Activated CD8-positive, alpha-beta T cell treated with anti-CD3 and anti-CD28 coated beads, Interleukin-2, amount 10 ng/mL, durations not matched to agents 7 days and 5 days (primary cell): Measurements from ENCODE around the gene MIER3. TPM values are rescaled to one million over a fixed set of nuclear protein-coding genes. Genes with fewer than 3 reads are reported as not detected.

Source experiments
- ATAC-seq: fragments of 150-1000 bp; cut with Tn5 transposase; one replicate; pipeline ENCODE4 v1.10.0; 2021; ENCODE audit warnings: moderate library complexity
- CTCF ChIA-PET: fragments of 350-600 bp; sonication (Branson Sonifier 250); formaldehyde crosslinking; loops from one replicate; lab custom pipeline; 2021; ENCODE audit warnings: antibody characterized with exemption; lab: Charles Lee
- POLR2A ChIA-PET: fragments of 350-600 bp; sonication (Branson Sonifier 250); formaldehyde crosslinking; loops from one replicate; lab custom pipeline; 2021; ENCODE audit warnings: antibody characterized with exemption; lab: Charles Lee
- DNase-seq: peaks from one replicate; pipeline ENCODE4 v3.0.0-alpha.2; 2020
- H3K27ac Mint-ChIP-seq: one replicate; pipeline ENCODE4 v1.8.0; 2021; ENCODE audit warnings: mild to moderate bottlenecking, mixed read lengths
- H3K27me3 Mint-ChIP-seq: one replicate; pipeline ENCODE4 v1.8.0; 2021; ENCODE audit warnings: low read depth, mixed read lengths
- H3K36me3 Mint-ChIP-seq: one replicate; pipeline ENCODE4 v1.8.0; 2021; ENCODE audit warnings: low read depth, mixed read lengths
- H3K4me1 Mint-ChIP-seq: one replicate; pipeline ENCODE4 v1.8.0; 2021; ENCODE audit warnings: low read depth, mixed read lengths
- H3K4me3 Mint-ChIP-seq: one replicate; pipeline ENCODE4 v1.8.0; 2021; ENCODE audit warnings: mild to moderate bottlenecking, mixed read lengths
- H3K9me3 Mint-ChIP-seq: one replicate; pipeline ENCODE4 v1.8.0; 2022; ENCODE audit warnings: mixed read lengths; ENCODE audit not compliant: insufficient read depth
- total RNA-seq, 2 experiments: library from RNA; stranded (reverse); gene quantifications; one replicate each; pipeline ENCODE4 v1.2.3, GENCODE V29; 2021

Gene MIER3
- total RNA-seq, 2 experiments from 2014 or later: 22.5 to 24.1 TPM

DNA sequence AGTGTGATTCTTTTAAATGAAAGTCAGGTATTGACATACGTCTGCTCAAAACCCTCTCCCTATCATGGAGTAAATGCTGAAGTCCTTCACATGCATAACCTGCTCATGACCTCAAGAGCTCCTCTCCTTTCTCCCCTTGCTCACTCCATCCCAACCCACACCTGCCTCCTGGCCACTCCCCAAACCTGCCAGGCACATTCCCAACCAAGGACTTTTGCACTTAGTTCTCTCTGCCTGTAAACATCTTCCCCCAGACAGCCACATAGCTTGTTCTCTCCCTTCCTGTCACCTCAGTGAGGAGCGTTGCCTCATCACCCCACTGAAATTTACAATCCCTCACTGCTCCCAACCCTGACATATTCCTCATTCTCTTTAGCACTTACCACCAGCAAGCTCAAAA is 33.9 kb downstream of the MIER3 start:
- Mint-ChIP-seq H3K4me3 (no peak overlapping the region), H3K4me1 (peaks cover 7% of the 10 kb centered on the region), H3K27ac (peak overlapping the region; percentile 5), H3K36me3 (peaks cover 18% of the 10 kb centered on the region), H3K27me3 (no peaks in the 10 kb centered on the region), H3K9me3 (no peaks in the 10 kb centered on the region)
- ATAC-seq: no peak
- DNase-seq: no peak
- CTCF ChIA-PET: interaction anchor here (1.4 to 2.9 kb wide), 3 partner anchors 9 to 220 kb away, joined by 5 to 14 read pairs (median 10); partner anchors contain the start of gene SETD9
- POLR2A ChIA-PET: no interaction called here

DNA sequence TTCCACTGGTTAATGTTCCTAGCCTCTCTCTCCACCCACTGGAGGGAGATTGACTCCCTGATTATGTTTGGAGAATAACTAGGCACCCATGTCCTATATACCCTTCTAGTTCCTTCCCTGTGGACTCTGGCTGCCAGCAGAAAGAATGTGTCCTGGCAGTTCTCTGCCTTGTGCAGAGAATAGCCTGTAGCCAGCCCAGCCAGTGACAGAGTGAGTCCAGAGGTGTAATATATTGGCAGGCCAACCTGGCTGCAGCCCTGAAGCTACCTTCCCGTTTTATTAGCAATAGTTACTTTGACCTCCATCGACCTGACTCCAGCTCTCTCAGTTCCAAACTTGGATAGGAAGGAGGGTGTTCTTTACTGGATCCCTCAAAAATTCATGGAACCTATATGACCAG is 34.4 kb downstream of the MIER3 start:
- Mint-ChIP-seq H3K36me3 (peaks cover 13% of the 10 kb centered on the region), H3K27ac (no peak overlapping the region), H3K27me3 (no peaks in the 10 kb centered on the region), H3K9me3 (no peaks in the 10 kb centered on the region), H3K4me1 (peaks cover 7% of the 10 kb centered on the region), H3K4me3 (no peak overlapping the region)
- CTCF ChIA-PET: interaction anchor here (1.2 to 2.9 kb wide), 5 partner anchors 8 to 220 kb away, joined by 3 to 14 read pairs (median 6); partner anchors contain the start of gene SETD9
- ATAC-seq: no peak
- POLR2A ChIA-PET: interaction anchor here (1.0 kb wide), 1 partner anchor 14 kb away, joined by 3 read pairs; no protein-coding TSS in a partner anchor
- DNase-seq: no peak

DNA sequence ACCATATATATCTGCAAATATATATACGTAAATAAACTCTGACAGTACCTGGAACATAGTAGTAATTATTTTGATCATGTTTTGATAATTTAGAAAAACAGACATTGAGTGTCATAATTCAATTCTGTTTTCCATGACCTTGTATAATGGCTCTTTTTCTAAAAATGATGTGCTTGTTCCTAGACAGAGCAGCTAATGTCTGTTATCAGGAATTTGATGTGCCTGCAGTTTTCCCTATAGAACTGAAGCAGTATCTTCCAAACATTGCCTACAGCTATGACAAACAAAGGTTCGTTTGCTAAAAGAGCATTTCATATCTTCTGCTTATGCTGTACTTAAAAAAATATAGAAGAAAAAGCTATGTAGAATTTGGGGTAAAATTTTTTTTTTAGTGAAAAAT is 37.2 kb downstream of the MIER3 start:
- no peak for ATAC-seq

DNA sequence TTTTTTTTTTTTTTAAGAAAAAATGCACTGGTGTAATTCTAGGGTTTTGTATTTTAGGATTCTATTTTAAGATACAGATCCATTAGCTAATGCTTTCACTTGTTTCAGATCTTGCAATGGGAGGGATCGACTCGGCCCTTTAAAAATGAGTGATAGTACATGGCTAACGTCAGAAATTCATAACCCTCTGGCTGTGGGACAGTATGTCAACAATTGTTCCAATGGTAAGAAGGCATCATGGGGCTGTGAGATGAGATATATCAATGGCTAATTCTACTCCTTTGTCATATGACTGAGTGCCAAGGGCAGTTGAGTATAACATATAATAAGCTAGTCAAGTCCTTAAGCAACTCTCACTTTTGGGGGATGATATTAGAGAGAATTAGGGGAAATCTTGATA is 38.2 kb downstream of the MIER3 start:
- ChIA-PET CTCF (interaction anchor here (1.2 to 2.0 kb wide), 3 partner anchors 13 to 225 kb away, joined by 3 to 6 read pairs (median 4); no protein-coding TSS in a partner anchor), POLR2A (interaction anchor here (0.7 kb wide), 1 partner anchor 44 kb away, joined by 3 read pairs; no protein-coding TSS in a partner anchor)
- DNase-seq: no peak
- H3K27ac Mint-ChIP-seq: no peak overlapping the region
- H3K9me3 Mint-ChIP-seq: no peaks in the 10 kb centered on the region
- H3K4me3 Mint-ChIP-seq: no peak overlapping the region
- peaks cover 5% of the 10 kb centered on the region for H3K36me3 Mint-ChIP-seq
- H3K27me3 Mint-ChIP-seq: no peaks in the 10 kb centered on the region
- H3K4me1 Mint-ChIP-seq: peaks cover 25% of the 10 kb centered on the region
- no peak for ATAC-seq

More for the DNA sequence above, 37.2 kb downstream of the MIER3 start:
- ChIA-PET CTCF (interaction anchor here (0.7 to 2.0 kb wide), 4 partner anchors 8 to 224 kb away, joined by 3 to 6 read pairs (median 4); no protein-coding TSS in a partner anchor), POLR2A (no interaction called here)
- no peak for DNase-seq
- no peak overlapping the region for H3K27ac Mint-ChIP-seq
- H3K36me3 Mint-ChIP-seq: peaks cover 2% of the 10 kb centered on the region
- H3K4me1 Mint-ChIP-seq: peaks cover 20% of the 10 kb centered on the region
- no peaks in the 10 kb centered on the region for H3K27me3 Mint-ChIP-seq
- no peak overlapping the region for H3K4me3 Mint-ChIP-seq
- no peaks in the 10 kb centered on the region for H3K9me3 Mint-ChIP-seq

DNA sequence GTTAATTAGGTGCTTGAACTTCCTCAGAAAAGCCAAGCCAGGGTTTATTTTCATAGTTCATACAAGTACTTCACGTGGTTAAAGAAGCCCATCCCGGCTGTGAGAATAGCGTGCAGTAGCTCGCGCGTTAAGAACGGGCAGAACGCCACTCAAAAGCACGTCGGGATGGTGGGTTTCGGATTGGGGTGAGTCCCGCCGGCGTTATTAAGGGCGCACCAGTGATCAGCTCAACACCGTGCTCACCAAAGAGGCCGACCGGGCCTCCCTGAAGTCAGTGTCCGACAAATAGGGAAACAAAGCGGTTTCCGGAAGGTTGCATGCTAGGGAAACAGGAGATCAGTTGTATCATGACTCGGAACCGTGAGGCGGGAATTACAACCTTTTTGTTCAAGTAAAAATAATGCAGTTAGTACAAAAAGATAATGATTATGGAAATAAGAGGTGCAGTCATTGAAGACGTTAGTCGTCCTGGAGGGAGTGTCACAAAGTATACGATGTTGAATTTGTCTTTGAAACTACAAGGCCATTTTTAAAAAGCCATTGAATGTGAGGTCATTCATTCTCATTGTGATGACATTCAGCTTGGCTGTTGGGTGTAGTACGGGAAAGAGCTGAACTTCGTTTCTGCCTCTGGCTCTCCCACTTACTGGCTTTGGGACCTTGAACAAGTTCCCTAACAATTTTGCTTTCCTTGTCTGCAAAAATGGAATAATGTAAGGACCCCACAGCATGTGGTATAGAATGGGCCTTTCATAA is 41.5 kb downstream of the MIER3 start:
- ATAC-seq (peak; percentile 27), DNase-seq (no peak)
- Mint-ChIP-seq H3K4me1 (peaks cover 24% of the 10 kb centered on the region), H3K9me3 (no peaks in the 10 kb centered on the region), H3K27ac (peak overlapping the region; percentile 84), H3K36me3 (peaks cover 5% of the 10 kb centered on the region), H3K27me3 (peaks cover 10% of the 10 kb centered on the region), H3K4me3 (peak overlapping the region; percentile 81)
- CTCF ChIA-PET: interaction anchor here (0.7 to 2.5 kb wide), 8 partner anchors 8 to 388 kb away, joined by 3 to 15 read pairs (median 6); no protein-coding TSS in a partner anchor
- POLR2A ChIA-PET: interaction anchor here (0.6 to 1.9 kb wide), 7 partner anchors 12 to 263 kb away, joined by 3 to 12 read pairs (median 3); partner anchors contain the start of gene GPBP1

DNA sequence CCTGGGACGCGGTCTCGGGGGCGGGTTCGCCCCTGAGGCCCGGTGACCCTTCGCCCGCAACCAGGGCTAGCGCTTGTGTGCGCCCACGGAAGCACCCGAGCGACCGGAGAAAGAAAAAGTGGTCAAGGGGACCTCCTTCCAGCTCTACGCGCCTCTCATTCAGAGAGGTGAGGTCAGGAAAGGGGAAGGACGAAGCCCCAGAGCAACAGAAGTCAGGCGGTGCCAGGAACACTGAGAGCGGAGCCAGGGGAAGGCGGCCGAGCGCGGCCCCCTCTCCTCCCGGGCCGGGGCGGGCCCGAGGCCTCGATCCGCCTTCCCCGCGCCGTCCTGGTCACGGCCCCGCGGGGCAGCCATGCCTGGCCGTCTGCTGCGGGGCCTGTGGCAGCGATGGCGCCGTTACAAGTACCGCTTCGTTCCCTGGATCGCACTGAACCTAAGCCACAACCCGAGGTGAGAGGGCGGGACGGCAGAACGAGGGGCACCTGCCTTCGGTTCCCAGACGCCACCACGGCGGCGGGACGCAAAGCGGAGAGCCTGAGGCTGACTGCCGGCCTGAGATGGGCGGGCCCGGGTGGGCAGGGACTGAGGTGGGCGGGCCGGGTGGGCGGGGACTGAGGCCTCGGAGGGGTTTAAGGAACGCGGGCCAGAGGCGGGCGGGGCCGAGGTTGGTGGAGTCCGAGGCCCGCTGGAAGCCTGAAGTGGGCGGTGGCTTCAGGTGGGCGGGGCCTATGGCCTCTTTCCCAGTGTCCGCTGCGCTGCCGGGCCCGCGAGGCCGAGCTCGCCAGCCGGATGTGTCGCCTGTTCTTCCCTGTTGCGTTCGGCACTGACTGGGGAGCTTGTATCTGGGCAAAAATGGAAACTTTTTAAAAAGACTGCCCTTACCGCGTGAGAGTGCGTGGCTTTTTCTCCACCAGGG is 42.4 kb downstream of the MIER3 start, which contains the start of gene SETD9:
SETD9 (plus strand) TSS at position 303 of the 916 bp plus-strand sequence; CDS start at position 353, 50 bp downstream.
- H3K4me3 Mint-ChIP-seq: peak within 1 kb of the TSS; percentile 81
- ATAC-seq (peak; percentile 89), DNase-seq (peak; percentile 95)
- H3K9me3 Mint-ChIP-seq: no peaks in the 10 kb centered on the region
- peaks cover 24% of the 10 kb centered on the region for H3K4me1 Mint-ChIP-seq
- H3K36me3 Mint-ChIP-seq: peaks cover 5% of the 10 kb centered on the region
- H3K27ac Mint-ChIP-seq: peak within 1 kb of the TSS; percentile 86
- peaks cover 15% of the 10 kb centered on the region for H3K27me3 Mint-ChIP-seq
- POLR2A ChIA-PET: interaction anchor here (0.6 to 1.9 kb wide), 7 partner anchors 18 to 279 kb away, joined by 3 to 12 read pairs (median 3); partner anchors contain the start of gene GPBP1
- CTCF ChIA-PET: interaction anchor here (1.0 to 2.5 kb wide), 7 partner anchors 9 to 229 kb away, joined by 3 to 15 read pairs (median 5); no protein-coding TSS in a partner anchor

DNA sequence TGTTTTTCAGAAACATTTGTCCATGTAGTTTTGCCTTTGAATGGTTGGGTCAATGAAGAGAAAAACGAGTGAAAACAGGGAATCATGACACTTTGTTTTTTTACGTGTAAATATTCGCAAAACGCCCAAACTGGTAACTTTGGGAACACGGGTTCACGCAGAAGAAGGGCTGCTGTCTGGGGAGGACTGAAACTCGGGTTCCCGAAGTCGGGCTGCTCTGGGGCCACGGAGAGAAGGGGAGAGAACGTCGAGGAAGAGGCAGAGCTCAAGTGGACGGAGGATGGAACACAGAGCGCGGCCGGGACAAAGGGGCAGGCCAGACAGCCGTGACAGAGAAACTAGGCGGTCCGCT is 43.0 kb downstream of the MIER3 start:
- peaks cover 24% of the 10 kb centered on the region for H3K4me1 Mint-ChIP-seq
- CTCF ChIA-PET: interaction anchor here (1.0 to 2.5 kb wide), 2 partner anchors 9 to 10 kb away, joined by 5 to 10 read pairs; no protein-coding TSS in a partner anchor
- peaks cover 18% of the 10 kb centered on the region for H3K27me3 Mint-ChIP-seq
- DNase-seq (no peak), ATAC-seq (no peak)
- POLR2A ChIA-PET: interaction anchor here (0.7 kb wide), 1 partner anchor 280 kb away, joined by 3 read pairs; no protein-coding TSS in a partner anchor
- H3K36me3 Mint-ChIP-seq: peaks cover 5% of the 10 kb centered on the region
- peak overlapping the region; percentile 86 for H3K27ac Mint-ChIP-seq
- H3K4me3 Mint-ChIP-seq: peak overlapping the region; percentile 81
- H3K9me3 Mint-ChIP-seq: no peaks in the 10 kb centered on the region

DNA sequence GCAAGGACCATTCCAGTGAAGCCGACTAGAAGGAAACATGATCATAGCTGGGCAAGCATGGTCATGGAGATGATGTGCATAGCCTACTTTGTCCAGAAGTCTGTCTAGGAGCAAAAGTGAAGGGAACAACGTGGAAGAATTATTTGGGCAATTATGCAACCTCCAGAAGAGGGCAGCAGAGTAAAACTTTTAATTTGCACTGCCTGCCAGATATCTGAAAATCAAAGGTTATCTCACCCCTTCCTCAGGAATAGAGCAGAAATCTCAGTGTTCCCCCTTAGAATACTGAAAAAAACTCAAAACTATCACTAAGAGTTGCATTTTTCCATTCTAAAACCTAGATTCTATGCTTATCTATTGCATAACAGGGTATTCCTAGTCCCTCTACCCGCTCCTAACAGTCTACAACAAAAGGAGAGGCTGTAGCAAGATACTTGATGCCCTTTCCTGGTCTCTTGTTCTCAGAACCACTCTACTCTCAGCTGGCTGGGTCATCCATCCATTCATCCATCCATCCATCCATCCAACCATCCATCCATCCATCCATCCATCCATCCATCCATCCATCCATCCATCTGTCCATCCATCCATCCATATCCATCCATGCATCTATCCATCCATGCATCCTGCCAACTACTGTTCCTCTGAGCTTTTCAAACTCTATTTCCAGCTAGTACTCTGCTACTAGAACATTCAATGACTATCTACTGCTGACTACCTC is 50.9 kb downstream of the MIER3 start:
- H3K4me1 Mint-ChIP-seq: no peaks in the 10 kb centered on the region
- ChIA-PET CTCF (interaction anchor here (0.6 to 5.6 kb wide), 16 partner anchors 8 to 397 kb away, joined by 3 to 54 read pairs (median 5); partner anchors contain the start of gene SETD9), POLR2A (interaction anchor here (0.6 kb wide), 1 partner anchor 367 kb away, joined by 3 read pairs; no protein-coding TSS in a partner anchor)
- H3K4me3 Mint-ChIP-seq: no peak overlapping the region
- H3K27me3 Mint-ChIP-seq: peaks cover 17% of the 10 kb centered on the region
- DNase-seq (peak; percentile 51), ATAC-seq (peak; percentile 58)
- H3K36me3 Mint-ChIP-seq: peaks cover 6% of the 10 kb centered on the region
- no peaks in the 10 kb centered on the region for H3K9me3 Mint-ChIP-seq
- no peak overlapping the region for H3K27ac Mint-ChIP-seq

DNA sequence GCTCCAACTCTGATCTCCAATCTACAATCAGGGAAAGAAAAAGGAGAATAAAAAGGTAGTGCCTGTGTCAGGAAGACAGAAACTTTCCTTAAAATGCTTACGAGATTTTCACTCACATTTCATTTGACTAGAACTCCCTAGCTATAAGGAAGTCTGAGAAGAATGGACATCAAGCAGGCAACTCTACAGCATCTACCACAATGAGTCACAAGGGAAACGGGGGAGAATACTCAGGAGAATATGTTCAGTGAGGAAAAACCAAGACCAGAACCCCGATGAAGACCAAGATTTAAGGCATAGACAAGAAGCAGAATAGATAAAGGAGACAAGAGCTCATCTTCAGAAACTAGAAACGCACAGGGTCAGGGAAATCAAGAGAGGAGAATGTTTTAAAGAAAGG is 51.5 kb downstream of the MIER3 start:
- no peaks in the 10 kb centered on the region for H3K4me1 Mint-ChIP-seq
- CTCF ChIA-PET: interaction anchor here (0.6 to 5.6 kb wide), 14 partner anchors 9 to 398 kb away, joined by 3 to 54 read pairs (median 5); partner anchors contain the start of gene SETD9
- ATAC-seq: no peak

DNA sequence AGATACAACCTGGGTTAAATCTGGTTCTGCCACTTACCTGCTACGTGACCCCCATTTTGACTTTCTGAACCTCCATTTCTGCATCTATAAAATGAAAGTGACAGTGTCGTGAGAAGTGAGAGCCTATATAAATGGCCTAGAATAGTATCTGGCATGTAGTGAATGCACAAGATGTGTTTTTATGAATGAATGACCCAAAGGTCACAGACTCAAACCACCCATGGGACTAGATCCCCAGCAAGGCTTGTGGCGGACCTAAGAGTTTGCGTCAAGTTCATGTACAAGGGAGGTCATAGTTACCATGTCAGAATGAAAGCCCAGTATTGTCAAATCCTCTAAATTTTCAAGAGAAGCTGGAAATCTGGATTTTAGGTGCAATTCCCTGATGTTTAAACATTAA is 53.7 kb downstream of the MIER3 start:
- no peak overlapping the region for H3K27ac Mint-ChIP-seq
- ChIA-PET POLR2A (interaction anchor here (1.2 to 1.4 kb wide), 2 partner anchors 13 to 240 kb away, joined by 3 read pairs; no protein-coding TSS in a partner anchor), CTCF (interaction anchor here (5.6 kb wide), 1 partner anchor 239 kb away, joined by 54 read pairs; no protein-coding TSS in a partner anchor)
- H3K36me3 Mint-ChIP-seq: peaks cover 23% of the 10 kb centered on the region
- H3K27me3 Mint-ChIP-seq: peaks cover 2% of the 10 kb centered on the region
- no peak for ATAC-seq
- H3K4me1 Mint-ChIP-seq: peaks cover 6% of the 10 kb centered on the region
- DNase-seq: no peak
- no peaks in the 10 kb centered on the region for H3K9me3 Mint-ChIP-seq
- no peak overlapping the region for H3K4me3 Mint-ChIP-seq

More for the DNA sequence above, 51.5 kb downstream of the MIER3 start:
- no peak for DNase-seq
- no peak overlapping the region for H3K27ac Mint-ChIP-seq
- no peaks in the 10 kb centered on the region for H3K9me3 Mint-ChIP-seq
- peaks cover 15% of the 10 kb centered on the region for H3K27me3 Mint-ChIP-seq
- peaks cover 10% of the 10 kb centered on the region for H3K36me3 Mint-ChIP-seq
- POLR2A ChIA-PET: no interaction called here
- no peak overlapping the region for H3K4me3 Mint-ChIP-seq
